Transverse colon (tissue), 4 donors: Measurements from ENCODE around the gene BNIP5. TPM values are rescaled to one million over a fixed set of nuclear protein-coding genes. Genes with fewer than 3 reads are reported as not detected.

ENCODE experiments used
- DNase-seq: peaks from one replicate; pipeline ENCODE4 v3.0.0-alpha.2; 2019
- H3K27ac ChIP-seq, 4 donors: fragments of 200-600 bp; sonication (generic); 2 replicates each; pipeline ENCODE4 v1.5.1; 2016 to 2018; ENCODE audit warnings: inconsistent platforms in 4 of 4
- H3K27me3 ChIP-seq: fragments of 200-600 bp; sonication (generic); 2 replicates; pipeline ENCODE4 v1.5.1; 2017; ENCODE audit warnings: inconsistent platforms
- H3K36me3 ChIP-seq, 4 donors: fragments of 200-600 bp; sonication (generic); 2 replicates each; pipeline ENCODE4 v1.5.1; 2017 to 2019; ENCODE audit warnings: inconsistent platforms in 4 of 4
- H3K4me1 ChIP-seq, 4 donors: fragments of 200-600 bp; sonication (generic); 2 replicates each; pipeline ENCODE4 v1.5.1; 2017 to 2020; ENCODE audit warnings: inconsistent platforms in 4 of 4
- H3K4me3 ChIP-seq, 4 donors: fragments of 200-600 bp; sonication (generic); 1 replicate in 1 of 4; 2 replicates in 3 of 4; pipeline versions ENCODE4 v1.5.1 to v1.6.1; 2017 to 2019; ENCODE audit warnings: inconsistent platforms in 4 of 4
- H3K9me3 ChIP-seq, 2 donors: fragments of 200-600 bp; sonication (generic); 2 replicates each; pipeline ENCODE4 v1.5.1; 2017 to 2019; ENCODE audit warnings: inconsistent platforms in 2 of 2
- EP300 ChIP-seq: sonication (generic); formaldehyde crosslinking; IDR thresholded peaks from one replicate; pipeline ENCODE4 v1.6.1; 2017; ENCODE audit warnings: antibody characterized with exemption, low read depth
- POLR2A ChIP-seq: fragments of 450-650 bp; IDR thresholded peaks from one replicate; pipeline ENCODE4 v1.6.1; 2016; ENCODE audit warnings: antibody characterized with exemption, mild to moderate bottlenecking, moderate library complexity
- POLR2AphosphoS5 ChIP-seq, 3 donors: sonication (generic); formaldehyde crosslinking; IDR thresholded peaks; one replicate each; pipeline ENCODE4 v1.6.1; 2016; ENCODE audit warnings: antibody characterized with exemption in 3 of 3
- WGBS, 2 donors: methylation state at CpG; one replicate each; pipeline ENCODE4 v1.1.5; 2018; ENCODE audit warnings: low coverage in 1 of 2; 5-methylcytosine and 5-hydroxymethylcytosine counted together
- in situ Hi-C, 4 donors: fragments of 200-750 bp; cut with MboI; loops; one replicate each; pipeline versions ENCODE4 v1.15.0 to v1.15.1; 2017; ENCODE audit warnings: low sequenced_read_pairs in 3 of 4, low pct_ligation_motif_present in 1 of 4, low pct_unique_long_range_greater_than_20kb in 1 of 4
- intact Hi-C: fragments of 100-400 bp; cut with DNase I; formaldehyde crosslinking; loops from one replicate; pipeline ENCODE4 v1.15.1; 2023; ENCODE audit warnings: low total_unique reads
- total RNA-seq, 4 donors: library from RNA; depleted of rRNA; stranded (reverse); fragments of >200 nt; gene quantifications; one replicate each; pipeline ENCODE4 v1.1.0, GENCODE V29; 2016
- TF ChIP-seq, protein P1 (sequence below), 5 experiments: fragments of 200-600 bp in 3 of 5; fragments of 450-650 bp in 2 of 5; sonication (generic) in 3 of 5; IDR thresholded peaks; 1 replicate in 2 of 5; 2 replicates in 3 of 5; pipeline ENCODE4 v1.5.1; 2016 to 2017; ENCODE audit warnings: antibody characterized with exemption in 5 of 5, inconsistent platforms in 3 of 5, mild to moderate bottlenecking in 2 of 5, moderate library complexity in 1 of 5

The BNIP5 gene
- total RNA-seq, 4 donors from 2014 or later, result 6.0 to 23.6 (median 14.1) TPM

- Histone ChIP-seq H3K4me3 (no peak overlapping the region), H3K36me3 (no peaks in the 10 kb centered on the region), H3K9me3 (no peaks in the 10 kb centered on the region), H3K4me1 (peaks cover 0 to 14% (median 5%) of the 10 kb centered on the region in 4 donors), H3K27me3 (peaks cover 33% of the 10 kb centered on the region), H3K27ac (no peak overlapping the region)
- DNase-seq, result no peak
- in situ Hi-C loops, result no loop called here
- intact Hi-C loops, result no loop called here
- no peak for TF ChIP-seq EP300
- TF ChIP-seq POLR2A, result no peak
- TF ChIP-seq, protein P1, sequence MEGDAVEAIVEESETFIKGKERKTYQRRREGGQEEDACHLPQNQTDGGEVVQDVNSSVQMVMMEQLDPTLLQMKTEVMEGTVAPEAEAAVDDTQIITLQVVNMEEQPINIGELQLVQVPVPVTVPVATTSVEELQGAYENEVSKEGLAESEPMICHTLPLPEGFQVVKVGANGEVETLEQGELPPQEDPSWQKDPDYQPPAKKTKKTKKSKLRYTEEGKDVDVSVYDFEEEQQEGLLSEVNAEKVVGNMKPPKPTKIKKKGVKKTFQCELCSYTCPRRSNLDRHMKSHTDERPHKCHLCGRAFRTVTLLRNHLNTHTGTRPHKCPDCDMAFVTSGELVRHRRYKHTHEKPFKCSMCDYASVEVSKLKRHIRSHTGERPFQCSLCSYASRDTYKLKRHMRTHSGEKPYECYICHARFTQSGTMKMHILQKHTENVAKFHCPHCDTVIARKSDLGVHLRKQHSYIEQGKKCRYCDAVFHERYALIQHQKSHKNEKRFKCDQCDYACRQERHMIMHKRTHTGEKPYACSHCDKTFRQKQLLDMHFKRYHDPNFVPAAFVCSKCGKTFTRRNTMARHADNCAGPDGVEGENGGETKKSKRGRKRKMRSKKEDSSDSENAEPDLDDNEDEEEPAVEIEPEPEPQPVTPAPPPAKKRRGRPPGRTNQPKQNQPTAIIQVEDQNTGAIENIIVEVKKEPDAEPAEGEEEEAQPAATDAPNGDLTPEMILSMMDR (IDR thresholded peaks at IDR 0.05), result no peak
- TF ChIP-seq POLR2AphosphoS5 (IDR thresholded peaks at IDR 0.05), result no peak
- WGBS, 2 donors, result 40 to 77% methylated on average over 2 to 5 of the region's 5 CpGs
These were observed 49.8 kb downstream of the BNIP5 start for GRCh38 chr6:36286858-36287257.

GRCh38 chr6:36285797-36286196 is 50.9 kb downstream of the BNIP5 start:
- no peak overlapping the region for H3K4me3 ChIP-seq
- WGBS, 2 donors, result 44 to 70% methylated on average over 1 of the region's 1 CpG
- no peaks in the 10 kb centered on the region for H3K36me3 ChIP-seq
- peaks cover 35% of the 10 kb centered on the region for H3K27me3 ChIP-seq
- H3K9me3 ChIP-seq, result no peaks in the 10 kb centered on the region
- no peak overlapping the region for H3K27ac ChIP-seq
- in situ Hi-C loops (no loop called here), intact Hi-C loops (no loop called here)
- TF ChIP-seq POLR2A (no peak), POLR2AphosphoS5 (IDR thresholded peaks at IDR 0.05) (no peak), EP300 (no peak)
- TF ChIP-seq, protein P1 (IDR thresholded peaks at IDR 0.05), result no peak
- peaks cover 0 to 7% (median 3%) of the 10 kb centered on the region in 4 donors for H3K4me1 ChIP-seq
- DNase-seq, result no peak

GRCh38 chr6:36285187-36285671 is 51.5 kb downstream of the BNIP5 start:
- no peak for DNase-seq
- H3K27ac ChIP-seq, result no peak overlapping the region
- TF ChIP-seq, protein P1 (IDR thresholded peaks at IDR 0.05), result no peak
- TF ChIP-seq POLR2A (no peak), EP300 (no peak), POLR2AphosphoS5 (IDR thresholded peaks at IDR 0.05) (no peak)
- no peaks in the 10 kb centered on the region for H3K9me3 ChIP-seq
- WGBS, 2 donors, result 26 to 43% methylated on average over 10 to 23 of the region's 26 CpGs
- H3K27me3 ChIP-seq, result peaks cover 35% of the 10 kb centered on the region
- intact Hi-C loops (no loop called here), in situ Hi-C loops (no loop called here)
- peaks cover 0 to 3% (median 0%) of the 10 kb centered on the region in 4 donors for H3K4me1 ChIP-seq
- no peak overlapping the region for H3K4me3 ChIP-seq
- H3K36me3 ChIP-seq, result no peaks in the 10 kb centered on the region

DNA sequence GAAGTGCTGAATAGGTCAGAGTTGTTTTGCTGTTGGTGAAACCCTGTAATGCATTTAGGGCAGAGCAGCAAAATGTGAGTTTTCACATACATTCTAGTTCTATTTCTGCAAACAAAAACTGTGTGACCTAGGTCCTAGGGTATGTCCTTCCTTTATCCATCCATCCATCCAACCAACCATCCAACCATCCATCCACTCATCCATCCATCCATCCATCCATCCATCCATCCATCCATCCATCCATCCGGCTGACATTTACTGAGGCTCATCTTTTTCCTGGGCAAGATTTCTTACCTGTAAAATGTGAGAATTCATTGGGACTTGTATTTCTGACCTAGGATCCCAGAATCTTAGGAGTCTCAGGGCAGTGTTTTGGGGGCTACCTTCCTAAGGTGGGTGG is 52.3 kb downstream of the BNIP5 start:
- Histone ChIP-seq H3K4me1 (no peaks in the 10 kb centered on the region), H3K4me3 (no peak overlapping the region), H3K27me3 (peaks cover 35% of the 10 kb centered on the region), H3K27ac (no peak overlapping the region), H3K36me3 (no peaks in the 10 kb centered on the region), H3K9me3 (no peaks in the 10 kb centered on the region)
- no peak for DNase-seq
- WGBS, 2 donors, result 80 to 100% methylated on average over 1 of the region's 1 CpG
- intact Hi-C loops, result no loop called here
- TF ChIP-seq POLR2AphosphoS5 (IDR thresholded peaks at IDR 0.05) (no peak), EP300 (no peak), POLR2A (no peak)
- TF ChIP-seq, protein P1 (IDR thresholded peaks at IDR 0.05), result no peak
- in situ Hi-C loops, result no loop called here
